GM18526 (cell line): ENCODE results near the gene CCDC8.

Source experiments
- POLR2A ChIP-seq: IDR thresholded peaks from 3 replicates; pipeline ENCODE4 v1.6.1; 2011; ENCODE audit not compliant: insufficient read length; ENCODE audit errors: extremely low read depth

Gene CCDC8

DNA sequence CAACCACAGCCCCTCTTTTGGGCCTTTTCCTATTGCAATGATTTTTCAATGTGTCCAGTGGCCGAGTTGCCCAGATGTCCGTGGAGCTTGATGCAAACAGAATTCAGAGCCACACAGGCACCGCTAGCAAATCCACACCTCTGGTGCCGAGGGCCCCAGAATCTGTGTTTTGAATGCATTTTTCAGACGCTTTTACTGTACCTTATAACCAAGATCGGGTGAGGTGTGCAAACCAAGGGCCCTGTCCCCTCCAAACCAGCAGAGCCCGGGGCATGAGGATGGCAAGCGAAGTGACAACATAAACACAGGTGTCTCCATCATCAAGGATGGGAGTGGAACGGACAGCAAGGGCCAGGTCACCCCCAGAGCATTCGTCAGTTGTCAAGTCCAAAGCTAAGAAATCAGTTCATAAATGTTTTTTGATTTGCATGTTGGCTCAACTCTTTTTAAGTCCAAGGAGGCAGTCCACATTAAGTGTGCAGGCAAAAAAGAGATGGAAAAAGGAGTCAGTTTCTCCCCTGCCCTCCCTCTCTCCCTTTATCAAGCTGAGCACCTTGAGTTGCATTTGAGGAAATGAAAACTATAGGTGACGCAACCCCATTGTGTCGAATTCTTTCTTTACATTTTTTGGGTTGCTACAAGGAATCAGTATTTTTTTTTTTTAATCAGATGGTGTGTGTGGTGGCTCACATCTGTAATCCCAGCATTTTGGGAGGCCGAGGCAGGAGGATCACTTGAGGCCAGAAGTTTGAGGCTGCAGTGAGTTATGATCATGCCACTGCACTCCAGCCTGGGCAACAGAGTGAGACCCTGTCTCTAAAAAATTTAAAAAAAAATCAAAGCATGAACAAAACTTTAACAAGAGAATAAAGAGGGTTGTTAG, 2.9 kb downstream of the CCDC8 start:
- TF ChIP-seq POLR2A = no peak

DNA sequence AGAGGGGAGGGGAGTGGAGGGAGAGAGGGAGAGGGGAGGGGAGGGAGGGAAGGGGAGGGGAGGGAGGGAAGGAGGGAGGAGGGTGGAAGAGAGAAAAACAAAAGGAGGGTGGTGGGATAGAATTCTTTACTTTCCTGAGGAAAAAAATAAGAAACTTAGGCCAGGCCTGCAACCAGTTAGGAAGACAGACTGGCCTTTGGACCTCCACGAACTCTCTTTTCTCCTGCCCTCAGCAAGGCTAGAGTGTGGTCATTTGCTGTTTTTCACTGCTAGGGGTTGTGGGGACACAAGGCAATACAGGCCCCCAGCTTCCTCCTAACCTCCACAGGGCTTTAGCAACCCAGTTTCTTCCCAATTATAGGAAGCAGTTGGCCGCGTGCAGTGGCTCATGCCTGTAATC, 4.2 kb downstream of the CCDC8 start:
- no peak for TF ChIP-seq POLR2A

- no peak for TF ChIP-seq POLR2A
These were observed 4.7 kb downstream of the CCDC8 start for GRCh38 chr19:46408664-46409039.

DNA sequence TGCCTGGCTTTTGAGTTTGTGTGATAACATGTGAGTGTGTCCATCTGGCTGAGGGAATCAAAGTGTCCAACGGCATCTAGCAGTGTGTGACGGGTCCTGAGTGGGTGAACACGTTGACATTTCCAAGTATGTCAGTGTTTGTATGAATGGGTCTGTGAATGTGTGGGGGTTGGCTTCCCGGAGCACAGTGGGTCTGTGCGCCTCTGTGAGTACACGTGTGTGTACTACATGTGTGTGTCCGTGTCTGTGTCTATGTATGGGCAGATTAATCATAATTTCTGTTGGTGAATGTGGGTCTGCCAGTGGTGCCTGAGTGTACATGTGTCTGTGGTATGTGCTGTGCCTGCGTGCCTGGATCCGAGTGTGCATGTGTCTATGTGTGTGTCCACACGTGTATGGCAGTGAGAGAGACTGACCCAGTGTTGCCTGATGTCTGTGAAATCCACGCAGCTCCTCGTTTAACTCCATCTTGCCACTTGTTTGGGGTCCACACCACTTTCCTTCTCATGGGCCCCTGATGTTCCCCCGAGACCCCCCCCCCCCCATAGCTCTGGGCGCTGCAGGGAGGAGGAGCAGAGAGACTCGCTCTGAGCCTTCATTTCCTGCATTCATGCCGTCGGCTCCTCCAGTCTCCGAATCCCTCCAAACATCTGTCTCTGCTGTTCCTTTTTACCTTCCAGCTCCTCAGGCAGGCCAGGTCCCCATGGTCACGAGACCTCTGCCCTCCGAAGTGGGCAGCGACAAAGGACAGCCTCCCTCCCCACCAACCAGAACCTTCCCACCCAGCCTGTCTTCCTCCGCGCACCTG, 5.3 kb downstream of the CCDC8 start:
- TF ChIP-seq POLR2A = no peak

DNA sequence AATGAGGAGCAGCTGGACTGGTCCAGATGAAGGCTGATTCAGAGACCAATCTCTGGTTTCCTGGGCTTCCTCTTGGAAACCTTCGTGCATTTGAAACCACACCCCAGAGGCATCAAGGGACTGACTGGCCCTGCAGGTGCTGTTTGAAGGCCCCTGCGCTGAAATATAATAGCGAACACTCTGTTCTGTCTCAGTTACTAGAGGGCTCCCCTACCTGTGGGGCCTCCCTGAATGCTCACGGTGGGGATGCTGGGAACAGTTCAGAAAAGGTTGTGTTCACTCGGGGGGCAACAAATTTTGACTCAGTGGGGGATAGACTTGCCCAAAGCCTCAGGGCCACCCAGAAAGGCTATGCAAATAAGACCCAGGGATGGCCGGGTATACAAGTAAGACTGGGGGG, 6.4 kb downstream of the CCDC8 start:
- TF ChIP-seq POLR2A = no peak

GRCh38 chr19:46404753-46405468, 8.5 kb downstream of the CCDC8 start:
- TF ChIP-seq POLR2A = no peak

GRCh38 chr19:46404055-46404752, 9.2 kb downstream of the CCDC8 start:
- TF ChIP-seq POLR2A = no peak

GRCh38 chr19:46402725-46403124, 10.6 kb downstream of the CCDC8 start:
- no peak for TF ChIP-seq POLR2A

DNA sequence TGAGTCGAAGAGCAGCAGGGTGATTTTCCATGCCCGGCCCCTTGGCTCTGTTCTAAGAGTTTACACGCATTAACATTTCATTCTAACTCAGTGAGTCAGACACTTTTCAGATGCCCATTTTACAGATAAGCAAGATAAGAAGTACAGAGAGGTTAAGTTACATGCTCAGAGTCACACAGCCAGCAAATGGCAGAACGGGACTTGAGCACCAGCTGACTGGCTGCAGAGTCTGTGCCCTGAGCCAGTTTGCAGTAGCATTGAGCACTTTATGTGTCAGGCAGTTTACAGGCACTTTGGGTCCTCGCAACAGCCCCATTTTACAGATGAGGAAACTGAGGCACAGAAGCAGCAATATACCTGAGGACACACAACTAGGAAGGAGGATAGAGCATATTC, 19.0 kb downstream of the CCDC8 start:
- no peak for TF ChIP-seq POLR2A

GRCh38 chr19:46393456-46394401, 19.6 kb downstream of the CCDC8 start:
- TF ChIP-seq POLR2A = no peak

DNA sequence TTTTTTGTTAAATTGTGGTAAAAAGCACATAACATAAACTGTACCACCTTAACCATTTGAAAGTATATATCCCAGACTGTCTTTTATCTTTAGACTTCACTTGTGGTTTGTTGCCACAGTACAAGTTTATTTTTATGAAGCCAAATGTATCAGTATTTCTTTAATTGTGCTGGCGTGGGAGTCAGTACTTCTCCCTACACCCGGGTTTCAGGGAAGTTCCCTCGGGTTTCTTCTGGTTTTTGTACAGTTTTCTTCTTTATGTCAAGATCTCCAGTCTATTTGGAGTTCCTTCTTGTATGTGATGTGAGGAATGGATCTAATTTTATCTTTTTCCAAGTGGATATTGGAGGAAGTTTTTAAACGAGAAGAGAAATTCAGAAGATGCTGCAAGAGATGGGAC, 20.5 kb downstream of the CCDC8 start:
- no peak for TF ChIP-seq POLR2A

DNA sequence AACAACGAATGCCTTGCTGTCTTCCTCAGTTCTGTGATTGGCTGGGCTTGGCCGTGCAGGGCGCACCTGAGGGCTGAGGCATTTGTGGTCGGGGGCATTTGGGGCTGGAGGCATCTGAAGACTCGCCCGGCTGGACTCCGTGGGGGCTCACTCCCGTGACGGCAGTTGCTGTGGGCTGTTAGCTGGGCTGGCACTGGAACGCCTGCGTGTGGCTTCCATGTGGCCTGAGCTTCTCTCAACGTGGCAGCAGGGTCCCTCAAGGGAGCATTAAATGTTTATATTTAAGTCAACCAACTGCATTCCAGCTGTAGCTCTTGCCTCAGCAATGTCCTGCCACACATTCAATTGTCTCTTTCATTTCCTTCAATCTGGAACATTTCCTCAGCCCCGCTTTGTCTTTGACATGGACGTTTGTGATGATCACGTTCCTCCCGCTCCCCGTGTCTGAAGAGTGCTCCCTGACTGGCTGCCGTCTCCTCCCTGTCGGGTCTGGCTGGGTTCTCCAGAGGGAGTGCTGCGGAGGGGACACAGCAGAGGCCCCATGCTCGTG, 21.0 kb downstream of the CCDC8 start:
- no peak for TF ChIP-seq POLR2A
